GM20431 (cell line): ENCODE data around the gene GNAL.
"Not testable (repeated sequence)": the region's sequence is repeated elsewhere in the genome, so short reads cannot be mapped to it uniquely, and the experiment has no call there.

Experiments
- in situ Hi-C: fragments of 300-500 bp; cut with MseI, MboI; formaldehyde crosslinking; loops from one replicate; pipeline ENCODE4 v1.15.0; 2020; ENCODE audit warnings: low sequenced_read_pairs; ENCODE audit not compliant: unreplicated experiment

Gene GNAL

GRCh38 chr18:11887328-11888128 is 198.5 kb downstream of the GNAL start:
- in situ Hi-C loops, result no loop called here

GRCh38 chr18:11888726-11889125 is 199.7 kb downstream of the GNAL start:
- in situ Hi-C loops, result no loop called here

- in situ Hi-C loops, result no loop called here
These were observed 200.2 kb downstream of the GNAL start for GRCh38 chr18:11889284-11889683.

GRCh38 chr18:11891737-11892136 is 202.7 kb downstream of the GNAL start:
- in situ Hi-C loops, result no loop called here

GRCh38 chr18:11892438-11892837 is 203.4 kb downstream of the GNAL start:
- in situ Hi-C loops, result not testable (repeated sequence)

GRCh38 chr18:11897781-11898180 is 208.7 kb downstream of the GNAL start:
- in situ Hi-C loops, result no loop called here

GRCh38 chr18:11899063-11899462 is 210.0 kb downstream of the GNAL start:
- in situ Hi-C loops, result no loop called here

- in situ Hi-C loops, result no loop called here
These were observed 212.9 kb downstream of the GNAL start for GRCh38 chr18:11901826-11902438.

GRCh38 chr18:11902522-11903292 is 213.6 kb downstream of the GNAL start:
- in situ Hi-C loops, result no loop called here

- in situ Hi-C loops, result no loop called here
These were observed 216.5 kb downstream of the GNAL start for GRCh38 chr18:11905613-11906012.

GRCh38 chr18:11906176-11906575 is 217.1 kb downstream of the GNAL start:
- in situ Hi-C loops, result no loop called here

- in situ Hi-C loops, result no loop called here
These were observed 218.1 kb downstream of the GNAL start for GRCh38 chr18:11906926-11907874.

- in situ Hi-C loops, result no loop called here
These were observed 219.4 kb downstream of the GNAL start, which contains the start of gene MPPE1 for GRCh38 chr18:11908182-11909060. MPPE1 (minus strand) TSS chr18:11908317; CDS start chr18:11897264, 11,053 bp downstream.

GRCh38 chr18:11909061-11909455 is 220.0 kb downstream of the GNAL start:
- in situ Hi-C loops, result no loop called here

- in situ Hi-C loops, result no loop called here
These were observed 220.5 kb downstream of the GNAL start for GRCh38 chr18:11909591-11910026.

GRCh38 chr18:11916880-11917279 is 227.8 kb downstream of the GNAL start:
- in situ Hi-C loops, result not testable (repeated sequence)

- in situ Hi-C loops, result not testable (repeated sequence)
These were observed 230.5 kb downstream of the GNAL start for GRCh38 chr18:11919522-11919921.

- in situ Hi-C loops, result no loop called here
These were observed 234.4 kb downstream of the GNAL start for GRCh38 chr18:11923450-11923849.
